Activated T-cell treated with anti-CD3 and anti-CD28 coated beads for 1 hour (primary cell): ENCODE measurements around the gene CFAP65.

Source experiments
- DNase-seq: peaks from one replicate; pipeline ENCODE4 v3.0.0-alpha.2; 2020; ENCODE audit warnings: low read depth

The CFAP65 gene

DNA sequence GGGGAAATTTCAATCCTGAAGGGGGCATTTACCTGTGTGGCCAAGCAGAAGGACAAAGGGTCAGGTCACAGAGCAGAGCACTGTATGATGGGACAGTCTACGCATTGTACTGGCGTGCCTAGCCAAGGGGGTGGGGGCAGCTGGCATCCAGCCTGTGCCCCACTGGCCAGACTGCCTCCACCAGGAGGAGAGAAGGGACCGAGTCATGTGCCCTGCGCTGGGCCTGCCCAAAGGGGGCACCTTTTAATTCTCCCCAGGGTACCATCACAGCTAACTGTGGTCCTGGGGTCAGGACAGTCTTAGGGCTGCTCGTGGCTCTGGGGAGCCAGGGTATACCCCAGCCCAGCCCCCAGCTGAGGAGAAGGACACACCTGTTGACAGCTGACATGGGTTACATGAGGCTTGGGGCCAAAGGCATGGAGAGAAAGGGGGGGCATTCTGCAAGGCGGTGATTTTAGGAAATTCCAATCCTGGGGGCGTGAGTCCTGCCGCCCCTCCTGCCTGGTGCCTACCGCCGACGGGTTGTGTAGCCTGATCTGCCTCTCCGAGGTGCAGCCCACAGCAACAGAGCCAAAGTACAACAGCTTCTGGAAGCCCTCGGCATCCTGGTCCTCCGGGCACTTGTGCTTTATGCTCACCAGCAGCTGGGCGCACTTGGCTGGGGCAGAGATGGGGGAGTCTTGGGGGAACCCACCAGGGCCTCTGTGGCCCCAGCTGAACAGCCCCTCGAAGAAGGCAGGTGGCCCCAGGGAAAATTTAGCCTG, 11.0 kb downstream of the CFAP65 start:
- no peak for DNase-seq

DNA sequence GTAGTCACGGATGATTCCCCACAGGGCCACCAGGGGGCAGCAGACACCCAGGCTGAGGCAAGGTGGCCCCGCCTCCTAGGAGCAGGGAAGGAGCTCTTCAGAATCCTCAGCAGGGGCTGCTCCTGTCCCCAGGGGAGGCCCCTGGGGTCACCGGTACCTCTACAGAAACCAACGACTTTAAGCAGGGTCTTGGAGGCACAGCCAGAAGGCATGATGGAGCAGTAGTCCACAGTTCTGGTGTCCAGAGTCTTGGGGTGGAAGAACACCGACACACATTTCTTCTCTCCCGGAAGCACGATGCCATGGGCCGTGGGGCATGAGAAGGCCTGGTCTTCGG, 11.5 kb downstream of the CFAP65 start:
- peak; percentile 70 for DNase-seq

DNA sequence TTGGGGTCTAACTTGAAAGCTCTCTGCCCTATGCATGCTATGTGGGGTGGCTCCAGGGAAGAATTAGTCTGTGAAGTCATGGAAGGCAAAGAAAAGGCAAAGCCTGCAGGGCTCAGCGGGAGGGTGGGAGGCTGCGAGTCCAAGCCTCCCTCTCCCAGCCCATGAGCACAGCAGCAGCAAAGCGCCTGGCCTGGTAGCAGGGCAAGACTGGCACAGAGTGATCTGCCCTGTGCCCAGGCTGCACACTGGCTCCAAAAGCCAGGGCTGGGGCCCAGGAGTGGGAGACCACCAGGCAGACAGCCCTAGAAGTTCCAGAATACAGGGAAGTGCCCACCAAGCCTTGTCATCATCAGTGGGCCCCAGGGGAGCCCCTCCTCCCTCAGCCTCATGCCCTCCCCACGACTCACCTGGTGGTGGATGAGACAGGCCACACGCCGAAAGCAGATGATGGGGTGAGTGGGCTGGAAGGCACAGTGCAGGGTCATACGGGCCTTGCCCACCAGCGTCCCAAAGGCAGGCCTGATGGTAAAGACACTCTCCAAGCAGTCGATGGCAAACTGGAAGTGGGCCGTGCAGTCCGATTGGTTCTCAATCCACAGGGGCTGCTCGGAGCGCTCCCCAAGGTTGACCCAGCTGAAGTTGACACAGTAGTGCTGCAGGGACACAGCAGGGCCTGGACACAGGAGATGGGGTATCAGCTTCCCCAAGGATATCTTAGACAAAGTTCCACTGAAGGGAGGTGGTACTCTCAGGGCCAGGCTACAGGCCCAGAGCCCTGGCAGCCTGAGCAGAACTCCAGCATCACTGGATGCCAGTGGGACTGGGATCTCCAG, 12.1 kb downstream of the CFAP65 start:
- no peak for DNase-seq

DNA sequence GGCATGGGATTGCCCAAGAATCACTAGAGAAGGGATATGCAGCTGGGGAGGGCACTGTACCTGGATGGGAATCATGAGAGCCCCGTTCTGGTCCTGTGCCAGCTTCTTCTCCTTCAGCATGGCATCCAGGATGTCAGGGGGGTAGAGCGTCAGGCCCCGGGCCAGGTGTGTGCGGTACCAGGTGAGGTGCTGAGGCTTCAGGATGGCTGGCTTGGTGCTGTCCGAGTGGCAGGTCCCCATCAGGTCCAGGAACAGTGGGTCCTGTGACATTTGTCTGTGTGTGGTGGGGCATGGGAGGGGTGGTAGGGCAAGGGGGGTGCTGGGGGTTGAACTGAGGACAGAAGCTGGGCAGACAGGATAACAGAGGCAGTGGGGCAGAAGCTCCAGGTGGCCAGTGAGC, 13.2 kb downstream of the CFAP65 start:
- DNase-seq, result no peak

DNA sequence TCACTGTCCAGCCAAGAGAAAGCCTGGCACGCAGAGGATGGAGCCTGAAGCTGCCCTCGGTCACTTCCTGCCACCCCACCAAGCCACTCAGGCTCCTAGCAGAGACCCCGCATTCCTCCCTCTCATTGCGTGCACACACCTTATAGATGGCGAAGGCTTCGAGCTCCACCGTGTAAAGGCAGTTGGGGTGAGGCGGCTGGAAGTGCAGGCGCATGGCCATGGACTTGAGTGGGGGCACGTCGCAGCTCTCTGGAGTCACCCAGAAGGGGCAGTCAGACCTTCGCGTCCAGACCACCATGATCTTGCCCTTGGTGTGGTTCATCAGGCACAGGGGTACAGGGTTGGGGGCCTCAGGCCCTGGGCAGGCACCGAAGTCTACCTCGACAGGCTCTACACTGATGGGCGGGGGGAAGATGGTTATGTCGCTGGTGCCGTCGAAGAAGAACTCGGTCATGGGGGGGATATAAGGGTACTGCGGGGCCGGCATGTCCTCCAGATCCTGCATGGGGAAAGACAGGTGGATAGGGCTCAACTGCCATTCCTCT, 13.7 kb downstream of the CFAP65 start:
- DNase-seq, result no peak

DNA sequence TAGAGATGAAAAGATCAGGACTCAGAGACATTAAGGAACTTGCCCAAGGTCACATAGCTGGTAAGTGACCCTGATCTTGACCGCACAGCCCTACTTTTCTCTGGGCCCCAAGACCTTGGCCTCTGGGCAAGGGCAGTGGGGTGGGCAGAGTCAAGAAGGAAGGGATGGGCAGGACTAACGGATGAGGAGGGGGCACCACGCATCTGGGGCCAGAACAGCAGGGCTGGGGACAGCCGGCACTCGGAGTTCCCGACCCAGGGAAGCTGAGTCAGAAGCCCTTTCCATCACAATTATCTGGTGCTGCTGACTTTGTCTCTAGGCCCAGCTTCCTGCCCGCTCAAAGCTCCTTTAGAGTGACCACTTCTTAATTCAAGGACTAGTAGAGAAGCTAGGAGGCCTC, 14.4 kb downstream of the CFAP65 start:
- no peak for DNase-seq

DNA sequence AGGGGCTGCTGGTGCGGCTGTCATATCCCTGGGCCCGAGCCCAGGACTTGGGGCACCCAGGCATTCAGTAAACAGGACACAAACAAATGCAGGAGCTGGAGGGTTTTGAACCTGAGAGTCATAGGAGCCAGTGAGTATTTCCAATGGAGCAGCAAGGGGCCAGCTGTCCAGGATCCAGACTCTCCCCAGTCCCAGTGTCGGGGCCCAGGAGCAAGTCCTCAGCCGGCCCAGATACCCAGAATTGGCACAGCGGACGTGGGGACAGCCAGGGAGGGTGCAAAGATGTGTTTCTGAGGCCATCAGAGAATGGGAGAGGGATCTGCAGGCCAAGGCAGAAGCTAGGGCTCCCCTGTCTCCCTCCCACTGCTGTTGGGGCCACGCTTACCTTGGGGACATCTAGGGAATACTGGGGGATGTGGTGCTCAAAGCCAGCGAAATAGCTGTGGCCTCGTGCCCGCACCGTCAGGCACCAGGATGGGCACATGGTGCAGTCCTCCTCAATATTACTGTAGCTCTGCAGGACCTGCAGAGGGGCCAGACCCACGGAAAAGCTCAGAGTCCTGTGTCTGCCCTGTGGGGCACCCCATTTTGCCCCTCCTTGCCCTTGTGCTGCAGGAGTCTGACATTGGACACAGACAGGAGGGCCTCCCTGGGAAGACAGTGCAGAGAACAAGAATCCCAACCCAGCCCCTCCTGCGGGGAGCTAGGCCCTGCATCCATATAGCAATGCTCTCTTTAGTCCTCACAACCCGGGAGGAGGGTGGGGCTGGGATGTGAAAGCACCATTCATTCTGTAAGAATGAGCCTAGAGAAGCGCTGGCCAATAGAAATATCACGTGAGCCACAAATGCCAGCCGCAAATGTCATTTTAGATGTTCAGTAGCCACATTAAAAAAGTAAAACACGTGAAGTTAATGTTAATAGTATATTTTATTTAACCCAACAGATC, 15.4 kb downstream of the CFAP65 start:
- no peak for DNase-seq

DNA sequence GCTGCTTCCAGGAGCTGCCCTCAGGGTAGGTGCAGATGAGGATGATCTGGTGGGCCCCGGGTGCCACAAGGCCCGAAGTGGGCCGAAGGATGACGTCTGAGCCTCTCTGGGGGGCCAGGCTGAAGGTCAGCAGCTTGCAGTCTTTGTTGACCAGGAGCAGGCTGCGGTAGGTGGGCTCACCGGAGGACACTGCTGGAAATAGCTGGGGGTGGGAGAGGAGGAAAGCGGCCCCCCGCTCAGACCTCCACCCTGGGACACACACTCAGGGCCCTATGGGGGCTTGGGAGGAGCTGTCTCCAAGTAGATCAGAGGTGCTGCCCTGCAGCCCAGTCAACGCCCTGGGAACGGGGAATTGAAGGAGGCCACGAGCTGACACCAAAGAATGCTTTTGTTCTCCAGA, 17.3 kb downstream of the CFAP65 start:
- no peak for DNase-seq

DNA sequence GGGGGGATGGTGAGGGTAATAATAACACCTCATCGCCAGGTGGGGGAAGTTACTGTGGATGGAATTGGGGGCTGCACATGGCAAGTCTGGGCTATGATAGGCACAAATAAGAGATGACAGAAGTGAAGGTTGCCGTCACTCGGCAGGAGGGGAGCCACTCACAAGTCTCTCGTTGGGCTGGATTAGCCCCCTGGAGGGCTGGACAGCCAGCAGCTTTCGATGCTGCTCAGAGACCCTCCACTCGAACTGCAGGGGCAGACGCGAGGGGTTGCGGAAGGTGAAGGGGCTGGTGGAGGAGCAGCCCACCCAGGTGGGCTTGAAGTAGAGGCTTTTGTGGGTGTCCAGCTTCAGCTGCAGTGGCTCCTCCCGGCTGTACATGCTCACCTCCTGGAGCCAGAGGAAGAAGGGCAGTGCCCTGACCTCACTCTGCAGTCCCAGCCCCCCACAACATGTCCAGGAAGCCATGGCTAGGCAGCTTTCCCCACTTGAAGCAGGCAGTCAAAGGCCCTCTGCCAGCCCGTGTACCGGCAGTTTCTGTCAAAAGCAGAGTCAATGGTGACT, 18.2 kb downstream of the CFAP65 start:
- no peak for DNase-seq

DNA sequence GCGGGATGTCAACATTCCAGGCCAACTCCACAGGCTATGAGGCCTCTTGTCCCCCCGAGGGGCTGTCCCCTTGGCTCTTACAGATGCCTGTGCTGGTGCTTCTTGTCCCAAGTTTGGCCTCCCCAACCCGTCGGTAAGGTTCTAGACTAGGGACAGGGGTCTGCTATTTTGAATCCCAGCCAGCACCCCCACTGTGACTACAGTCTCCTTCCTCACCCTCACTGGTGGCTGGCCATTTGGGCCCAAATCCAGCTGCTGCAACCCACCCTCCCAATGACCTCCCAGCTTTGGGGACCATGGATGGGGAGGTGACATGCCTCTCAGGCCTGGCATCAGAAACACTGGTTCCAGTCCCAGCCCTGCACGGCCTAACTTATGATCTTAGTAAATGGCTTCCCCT, 18.7 kb downstream of the CFAP65 start:
- no peak for DNase-seq

DNA sequence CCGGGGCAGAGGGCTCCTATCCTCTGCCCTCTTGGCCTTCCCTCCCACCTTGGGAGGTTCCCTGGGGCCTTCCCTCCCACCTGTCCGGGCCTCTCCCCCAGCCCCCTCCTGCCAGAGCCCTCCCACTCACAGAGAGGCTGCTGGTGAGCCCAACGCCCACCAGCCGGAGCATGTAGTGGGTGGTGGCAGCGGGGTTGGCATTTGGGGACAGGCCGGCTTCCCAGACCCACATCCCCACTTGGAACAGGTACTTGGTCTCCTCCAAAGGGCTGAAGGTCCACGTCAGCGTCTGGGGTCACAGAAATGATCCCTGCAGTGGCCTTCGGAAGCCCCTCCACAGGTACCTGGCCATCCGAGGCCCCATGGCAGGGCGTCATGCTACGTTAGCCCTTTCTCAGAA, 19.3 kb downstream of the CFAP65 start:
- DNase-seq, result no peak

DNA sequence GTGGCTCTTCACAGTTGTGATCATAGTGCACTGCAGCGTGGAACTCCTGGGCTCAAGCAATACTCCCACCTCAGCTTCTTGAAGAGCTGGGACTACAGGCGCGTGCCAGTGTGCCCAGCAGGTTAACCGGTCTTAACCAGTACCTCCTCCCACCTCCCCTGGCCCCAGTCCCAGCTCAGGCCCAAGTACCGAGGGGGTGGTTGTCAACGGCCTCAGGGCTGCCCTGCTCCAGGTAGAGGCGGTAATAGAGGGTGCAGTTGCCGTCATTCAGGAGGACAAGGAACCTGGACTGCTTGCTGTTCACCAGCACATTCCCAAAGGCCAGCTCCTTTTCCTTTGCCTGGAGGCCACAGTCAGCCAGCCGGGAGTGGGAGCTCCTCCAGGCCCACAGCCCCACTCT, 19.7 kb downstream of the CFAP65 start:
- DNase-seq, result no peak

DNA sequence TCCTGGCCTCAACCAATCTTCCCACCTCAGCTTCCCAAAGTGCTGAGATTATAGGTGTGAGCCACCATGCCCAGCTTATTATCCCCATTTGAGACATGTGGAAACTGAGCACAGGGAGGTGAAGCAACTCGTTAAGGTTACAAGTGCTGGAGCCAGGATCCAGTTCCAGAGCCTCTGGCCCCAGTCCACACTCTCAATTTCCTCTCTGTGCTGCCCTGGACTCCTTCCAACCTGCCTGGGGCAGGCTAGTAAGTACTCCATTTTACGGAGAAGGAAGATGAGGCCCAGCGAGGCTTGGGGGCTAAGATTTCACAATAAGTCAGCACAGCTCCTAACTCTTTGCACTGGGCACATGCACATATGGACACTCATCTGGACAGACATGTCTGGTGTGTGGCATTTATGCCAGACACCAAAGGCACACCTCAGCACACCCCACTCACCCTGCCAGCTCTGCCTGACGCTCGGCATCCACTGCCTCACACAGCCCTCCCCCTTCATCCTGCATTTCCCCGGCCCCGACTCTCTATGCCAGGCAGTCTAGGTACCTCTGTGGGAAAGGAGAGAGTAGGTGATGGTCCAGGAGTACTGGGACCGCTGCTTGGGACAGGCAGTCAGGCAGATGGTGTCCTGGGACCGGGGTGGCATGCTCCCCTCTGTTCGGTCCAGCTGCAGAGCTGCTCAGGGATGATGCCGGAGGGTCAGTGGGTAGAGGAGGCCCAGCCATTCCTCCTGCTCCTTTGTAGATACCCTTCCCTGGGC, 20.5 kb downstream of the CFAP65 start:
- DNase-seq, result no peak

DNA sequence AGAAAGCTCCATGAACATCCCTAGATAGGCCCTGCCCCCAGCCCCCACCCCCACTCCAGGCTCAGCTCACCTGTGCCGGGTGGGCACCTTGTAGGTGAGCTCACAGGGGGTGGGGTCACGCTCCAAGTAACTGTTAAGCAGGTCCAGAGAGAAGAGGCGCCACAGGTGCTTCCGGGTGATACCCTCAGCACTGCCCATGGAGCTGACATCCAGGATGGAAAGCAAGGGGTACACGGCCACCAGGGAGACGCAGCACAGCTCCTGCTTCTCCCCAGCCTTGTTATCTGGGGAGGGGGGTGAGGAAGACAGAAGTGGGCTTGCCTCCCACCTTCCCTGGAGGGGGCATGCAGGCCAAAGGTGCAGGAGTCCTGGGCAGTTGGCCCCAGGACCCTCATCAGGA, 21.9 kb downstream of the CFAP65 start:
- DNase-seq, result no peak

DNA sequence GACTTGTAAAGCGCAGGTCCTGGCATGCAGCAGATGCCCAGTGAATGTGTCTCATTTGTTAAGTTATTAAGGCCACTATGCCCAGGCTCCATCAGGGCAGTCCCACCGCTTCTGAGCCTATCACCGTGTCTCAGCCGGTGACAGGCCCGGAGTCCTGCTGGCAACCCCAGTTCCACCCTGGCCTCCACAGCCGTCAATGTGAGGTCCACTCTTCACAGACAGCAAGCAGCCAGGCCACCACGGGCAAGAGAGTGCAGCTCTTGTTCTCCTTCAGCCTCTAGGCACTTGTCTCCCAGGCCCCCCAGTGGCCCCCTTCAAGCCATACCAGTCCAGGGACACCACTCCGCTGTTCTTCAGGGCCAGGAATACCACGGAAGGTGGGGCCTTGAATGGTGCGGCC, 22.6 kb downstream of the CFAP65 start:
- no peak for DNase-seq

DNA sequence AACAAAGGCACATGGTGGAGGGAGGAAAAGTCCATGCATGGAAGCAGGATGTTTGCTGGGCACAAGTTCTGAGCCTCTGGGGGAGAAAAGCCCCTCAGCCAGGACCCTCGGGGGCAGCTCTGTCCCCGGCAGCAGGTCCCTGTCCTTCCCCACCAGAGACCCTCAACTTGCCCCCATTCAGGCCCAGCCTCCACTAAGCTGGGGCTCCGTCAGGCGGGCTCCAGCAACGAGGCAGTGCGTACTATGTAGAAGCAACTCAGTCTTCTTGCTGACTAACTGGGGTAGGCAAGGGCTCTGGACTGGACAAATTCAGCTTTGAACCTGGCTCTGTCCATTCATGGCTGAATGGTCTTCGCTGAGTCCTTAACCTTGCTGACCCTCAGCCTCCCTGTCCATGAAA, 23.0 kb downstream of the CFAP65 start:
- no peak for DNase-seq

DNA sequence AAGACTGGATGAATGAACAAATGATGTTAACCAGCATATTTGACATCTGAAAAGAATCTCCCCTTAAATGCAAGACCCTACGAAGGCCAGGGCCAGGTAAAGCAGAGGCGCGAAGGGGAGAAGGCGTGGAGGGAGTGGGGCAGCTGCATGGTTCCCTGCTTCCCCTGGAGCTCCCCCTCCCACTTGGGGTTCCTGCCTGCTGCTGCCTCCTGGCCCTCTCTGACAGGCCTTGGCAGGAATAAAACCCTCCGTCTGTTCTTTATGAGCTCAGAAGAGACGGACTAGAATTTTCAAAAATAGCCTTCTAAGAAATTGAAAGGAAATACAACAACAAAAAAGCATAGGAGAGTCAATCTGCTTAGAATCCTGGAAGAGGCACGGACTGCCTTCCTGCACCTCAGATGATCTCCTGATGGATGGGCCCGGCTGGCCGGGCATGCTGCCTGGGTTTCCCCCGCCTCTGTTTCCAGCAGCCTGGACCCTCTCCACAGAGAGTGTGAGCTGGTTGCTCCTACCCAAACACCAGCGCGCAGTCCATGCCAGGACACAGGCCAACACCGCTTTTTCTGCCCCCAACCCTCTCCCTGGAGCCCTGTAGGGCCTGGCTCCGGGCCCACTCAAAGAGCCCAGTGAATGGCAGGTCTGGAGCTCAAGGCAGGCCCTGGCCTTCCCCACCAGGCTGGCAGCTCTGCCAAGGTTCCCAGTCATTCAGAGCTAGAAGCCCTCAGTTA, 23.9 kb downstream of the CFAP65 start:
- no peak for DNase-seq

DNA sequence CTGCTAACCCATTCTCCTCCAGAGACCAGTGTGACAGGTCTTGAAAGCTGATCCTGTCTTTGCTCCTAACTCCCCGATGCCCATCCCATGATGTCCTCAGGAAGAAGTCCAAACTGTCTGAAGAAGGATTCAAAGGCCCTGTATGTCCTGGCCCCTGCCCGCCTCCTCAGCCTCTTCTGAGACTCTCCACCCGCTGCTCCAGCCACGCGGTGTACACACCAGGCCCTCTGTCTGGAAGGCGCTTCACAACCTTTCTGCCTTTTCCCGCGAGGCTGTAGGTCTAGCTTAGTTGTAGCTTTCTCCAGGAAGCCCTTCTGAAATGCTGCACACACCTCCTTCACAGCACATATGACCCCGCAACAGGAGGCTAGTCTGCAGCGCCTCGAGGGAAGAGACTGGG, 24.6 kb downstream of the CFAP65 start:
- DNase-seq, result no peak

DNA sequence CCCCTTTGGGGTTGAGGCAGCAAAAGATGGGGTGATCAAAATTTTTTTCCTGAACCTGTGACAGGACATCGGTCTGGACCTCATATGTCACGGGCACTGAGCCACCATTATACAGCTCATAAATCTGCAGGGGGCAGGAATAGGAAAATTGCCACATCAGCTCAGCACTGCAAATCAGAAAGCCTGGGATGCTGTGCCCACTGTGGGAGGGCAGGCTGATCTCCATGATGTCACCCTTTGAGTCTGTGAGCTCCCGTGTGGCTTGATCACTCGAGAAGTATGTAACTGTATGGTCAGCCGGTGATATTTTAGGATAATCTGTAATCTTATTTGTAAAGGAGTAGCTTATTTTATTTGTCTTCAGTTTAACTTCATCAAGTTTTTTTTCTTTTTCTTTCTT, 30.4 kb downstream of the CFAP65 start:
- no peak for DNase-seq

DNA sequence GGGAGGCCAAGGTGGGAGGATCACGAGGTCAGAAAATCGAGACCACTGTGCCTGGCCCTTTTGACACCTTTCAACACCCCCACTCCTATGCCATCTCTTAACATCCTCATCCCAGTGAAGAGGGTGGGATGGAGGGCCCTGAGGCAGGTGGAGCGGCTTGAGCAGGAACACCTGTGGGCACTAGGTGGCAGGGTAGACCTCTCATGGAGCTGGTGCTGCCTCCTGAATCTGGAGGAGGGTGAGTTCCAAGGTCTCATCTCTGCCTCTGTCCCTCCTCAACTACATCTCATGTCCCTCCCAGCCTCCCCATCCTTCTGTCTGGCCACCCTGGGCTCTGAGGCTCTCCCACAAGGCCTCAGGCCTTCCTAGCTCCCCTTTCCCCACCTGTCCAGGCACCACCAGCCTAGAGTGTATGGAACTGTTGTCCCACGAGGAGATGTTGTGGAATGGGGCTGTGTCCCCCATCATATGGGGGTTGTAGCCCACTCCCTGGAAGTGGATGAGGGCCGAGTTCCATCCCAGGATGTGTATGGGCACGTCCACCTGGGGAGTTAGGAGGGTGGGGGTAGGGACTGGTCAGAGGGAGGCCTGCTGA, 31.1 kb downstream of the CFAP65 start:
- DNase-seq, result no peak
